HG03045 (cell line): ENCODE measurements around the gene TEN1.

ENCODE experiments used
- ATAC-seq: cut with Tn5 transposase; IDR thresholded peaks from one replicate; pipeline ENCODE4 v1.9.1; 2021; ENCODE audit warnings: mild to moderate bottlenecking, moderate library complexity; ENCODE audit not compliant: unreplicated experiment

TEN1 gene

GRCh38 chr17:75976175-75976848 is 2.7 kb upstream of the TEN1 start:
- ATAC-seq: no peak

DNA sequence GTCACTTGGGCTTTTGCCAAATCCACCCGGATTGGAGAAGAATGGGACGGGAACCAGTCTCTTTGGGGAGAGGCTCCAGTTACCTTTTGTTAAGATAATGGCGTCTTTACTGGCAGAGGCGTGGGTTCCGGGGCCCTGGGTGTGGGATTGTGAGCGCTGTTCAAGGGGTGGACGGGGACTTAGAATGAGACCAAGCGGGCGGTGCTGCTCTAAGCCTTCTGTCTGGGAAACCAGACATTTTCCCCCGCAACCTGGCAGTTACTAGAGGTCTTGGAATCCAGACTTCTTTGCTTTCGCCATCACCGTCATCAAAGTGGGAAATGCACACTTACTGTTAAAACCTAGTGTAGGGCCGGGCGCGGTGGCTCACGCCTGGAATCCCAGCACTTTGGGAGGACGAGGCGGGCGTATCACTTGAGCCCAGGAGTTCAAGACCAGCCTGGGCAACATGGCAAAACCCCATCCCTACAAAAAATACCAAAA is 706 bp downstream of the TEN1 start:
- ATAC-seq: no peak

- ATAC-seq: no peak
Observed at GRCh38 chr17:75980188-75981018, 1.4 kb downstream of the TEN1 start.

DNA sequence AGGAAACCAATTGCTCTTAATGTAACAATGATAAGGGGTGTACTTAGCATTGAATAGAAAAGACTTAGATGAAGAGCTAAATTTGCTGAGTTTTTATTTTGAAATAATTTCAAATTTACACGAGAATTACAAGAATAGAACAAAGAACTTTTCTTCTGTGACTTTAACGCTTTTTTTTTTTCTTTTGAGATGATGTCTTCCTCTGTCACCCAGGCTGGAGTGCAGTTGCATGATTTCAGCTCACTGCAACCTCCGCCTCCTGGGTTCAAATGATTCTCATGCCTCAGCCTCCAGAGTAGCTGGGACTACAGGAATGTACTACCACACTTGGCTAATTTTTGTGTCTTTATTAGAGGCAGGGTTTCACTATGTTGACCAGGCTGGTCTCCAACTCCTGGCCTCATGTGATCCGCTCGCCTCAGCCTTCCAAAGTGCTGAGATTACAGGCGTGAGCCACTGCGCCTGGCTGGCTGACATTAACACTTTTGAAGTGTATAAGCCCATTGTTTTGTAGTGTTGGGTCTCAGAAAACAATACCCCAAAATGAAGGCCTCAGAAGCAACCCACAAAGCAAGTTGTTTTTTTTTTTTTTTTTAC is 2.1 kb downstream of the TEN1 start:
- ATAC-seq: no peak

DNA sequence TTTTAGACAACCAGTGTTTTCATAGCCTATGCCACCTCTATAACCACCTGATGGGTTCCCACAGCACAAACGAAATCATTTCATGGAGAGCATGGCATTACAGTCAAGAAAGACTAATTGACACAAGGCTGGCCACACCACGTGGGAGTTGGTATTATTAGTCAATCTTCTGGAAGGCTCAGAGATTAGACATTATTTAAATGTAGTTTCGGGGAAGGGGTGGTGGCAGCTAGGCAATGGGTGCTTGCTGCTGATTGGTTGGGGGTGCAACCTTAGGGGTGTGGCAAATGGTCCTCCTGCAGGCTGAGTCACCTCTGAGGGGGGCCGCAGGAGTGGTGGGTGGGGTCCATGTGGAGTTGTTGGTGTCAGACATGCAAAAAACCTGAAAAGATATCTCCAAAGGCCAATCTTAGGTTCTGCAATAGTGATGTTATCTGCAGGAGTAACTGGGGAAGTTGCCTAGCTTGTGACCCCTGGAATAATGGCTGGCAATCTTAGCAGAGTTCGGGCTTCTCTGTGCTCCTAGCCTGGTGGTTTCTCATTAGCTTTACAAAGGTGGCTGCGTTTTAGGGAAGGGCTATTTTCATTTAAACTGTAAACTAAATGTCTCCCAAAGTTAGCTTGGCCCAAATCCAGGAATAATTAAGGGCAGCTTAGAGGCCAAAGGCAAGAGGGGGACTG is 4.6 kb downstream of the TEN1 start:
- ATAC-seq: no peak

DNA sequence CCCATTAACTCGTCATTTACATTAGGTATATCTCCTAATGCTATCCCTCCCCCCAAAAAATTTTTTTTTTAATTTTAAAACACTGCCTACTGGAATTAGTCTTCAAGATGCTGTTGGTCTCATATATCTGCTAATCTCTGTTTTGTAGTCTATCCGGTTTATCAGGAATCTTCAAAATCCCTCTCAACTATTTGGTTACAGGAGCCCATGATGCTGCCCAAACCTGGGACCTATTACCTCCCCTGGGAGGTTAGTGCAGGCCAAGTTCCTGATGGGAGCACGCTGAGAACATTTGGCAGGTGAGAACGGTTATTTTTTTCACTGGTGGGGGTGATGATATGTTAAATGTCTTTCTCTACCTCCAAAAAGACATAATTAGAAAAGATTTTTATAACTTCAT is 6.9 kb downstream of the TEN1 start:
- ATAC-seq: no peak

- ATAC-seq: no peak
Observed at GRCh38 chr17:75987041-75987440, 8.0 kb downstream of the TEN1 start.

GRCh38 chr17:75991396-75991795 is 12.4 kb downstream of the TEN1 start:
- no peak for ATAC-seq

- no peak for ATAC-seq
Observed at GRCh38 chr17:75994802-75995370, 15.8 kb downstream of the TEN1 start.

DNA sequence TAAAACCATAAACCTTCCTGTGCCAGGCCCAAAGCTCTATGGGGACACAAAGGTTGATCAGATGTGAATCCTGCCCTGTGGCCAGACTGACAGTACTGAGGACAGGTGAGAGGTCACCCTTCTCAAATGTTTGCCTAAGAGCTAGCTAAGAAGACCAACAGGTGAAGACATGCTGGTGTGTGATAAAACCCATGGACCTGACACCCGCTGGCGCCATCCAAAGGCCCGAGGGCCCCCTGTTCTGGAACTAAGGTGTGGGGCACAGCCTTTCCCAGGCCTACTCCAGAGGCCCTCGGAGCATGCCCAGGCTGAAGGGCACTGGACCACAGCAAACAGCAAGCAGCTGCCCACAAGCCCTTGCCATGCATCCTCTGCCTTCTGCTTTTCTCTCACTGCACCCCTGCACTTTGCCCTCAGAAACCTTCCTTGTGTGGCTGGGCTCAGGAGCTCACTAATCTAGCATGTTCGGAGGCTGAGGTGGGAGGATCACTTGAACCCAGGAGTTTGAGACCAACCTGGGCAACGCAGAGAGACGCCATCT is 16.4 kb downstream of the TEN1 start:
- no peak for ATAC-seq

DNA sequence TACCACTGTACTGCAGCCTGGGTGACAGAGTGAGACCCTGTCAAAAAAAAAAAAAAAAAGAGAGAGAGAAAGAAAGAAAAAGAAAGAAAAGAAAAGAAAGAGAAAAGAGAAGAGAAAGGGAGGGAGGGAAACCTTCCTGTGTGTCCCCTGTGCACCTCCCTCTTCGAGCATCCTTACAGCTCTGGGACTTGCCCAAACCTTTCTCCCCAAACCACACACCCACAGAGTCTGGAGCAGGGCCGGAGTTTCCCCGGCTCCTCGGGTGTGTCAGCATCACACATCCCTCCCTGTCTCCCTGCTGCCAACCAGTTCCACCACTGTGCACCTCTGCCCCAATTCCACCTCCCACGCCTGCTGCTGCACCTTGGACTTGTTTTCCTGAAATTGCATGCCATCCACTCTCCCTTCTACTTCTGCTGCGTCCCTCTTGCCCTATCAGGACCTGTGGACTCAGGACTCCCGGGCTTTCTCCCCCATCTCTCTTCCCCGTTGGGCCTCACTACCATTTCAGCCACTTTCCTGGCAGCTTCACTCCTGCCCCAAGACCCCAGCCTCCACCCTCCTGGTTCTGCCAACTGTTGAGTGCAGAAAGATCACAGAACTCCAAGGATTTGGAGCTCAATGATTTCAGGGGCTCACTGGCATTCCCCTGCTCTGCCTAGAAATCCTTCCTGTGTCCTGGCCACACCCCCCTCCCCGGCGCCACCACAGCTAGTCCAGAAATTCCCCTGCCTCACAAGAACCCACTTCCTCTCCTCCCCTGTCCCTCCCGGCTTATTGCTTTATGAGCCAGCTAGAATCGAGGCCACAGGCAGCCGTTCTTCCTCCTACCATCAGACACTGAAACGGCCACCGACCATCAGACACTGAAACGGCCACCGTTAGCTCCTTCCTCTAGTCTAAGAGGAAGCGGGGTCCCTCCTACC is 17.9 kb downstream of the TEN1 start:
- ATAC-seq: no peak

- ATAC-seq: no peak
Observed at GRCh38 chr17:75998327-75998795, 19.3 kb downstream of the TEN1 start.

- ATAC-seq: no peak
Observed at GRCh38 chr17:76000016-76000754, 21.1 kb downstream of the TEN1 start.

GRCh38 chr17:76000755-76001521 is 21.9 kb downstream of the TEN1 start, which contains the start of gene CDK3:
Gene CDK3 (plus strand): TSS chr17:76000855. CDS start chr17:76001426, 571 bp downstream.
- no peak for ATAC-seq

- no peak for ATAC-seq
Observed at GRCh38 chr17:76002100-76002499, 23.1 kb downstream of the TEN1 start.

- ATAC-seq: no peak
Observed at GRCh38 chr17:76003915-76004314, 24.9 kb downstream of the TEN1 start.

DNA sequence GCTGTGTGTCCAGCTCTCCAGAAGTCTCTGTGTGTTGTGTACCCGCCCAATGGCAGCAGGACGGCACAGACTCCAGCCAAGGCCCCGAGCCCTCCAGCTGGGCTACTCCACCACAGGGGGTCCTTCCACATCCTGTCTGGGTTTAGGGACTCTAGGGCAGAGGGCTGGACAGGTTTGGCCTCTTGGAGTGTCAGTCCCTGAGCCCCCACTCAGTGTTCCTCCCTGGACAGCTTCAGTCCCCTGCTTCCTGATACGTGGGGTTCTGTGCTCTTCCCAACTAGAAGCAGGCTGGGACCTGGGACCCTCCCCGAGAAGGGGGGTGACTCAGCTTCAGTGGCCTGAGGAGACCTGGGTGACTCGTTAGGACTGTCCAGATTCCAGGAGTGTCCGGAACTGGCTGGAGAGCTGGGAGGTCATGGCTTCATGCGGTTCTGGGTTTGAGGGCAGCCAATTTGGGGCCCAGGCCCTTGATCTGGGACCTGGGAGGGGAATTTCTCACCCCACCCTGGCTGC is 25.8 kb downstream of the TEN1 start:
- ATAC-seq: no peak
